Body of pancreas (tissue), 4 donors: ENCODE results near the gene AIMP2.

Source experiments
- CTCF ChIP-seq, 7 experiments: fragments of 450-650 bp in 4 of 7; fragments of 200-600 bp in 3 of 7; sonication (generic) in 3 of 7; IDR thresholded peaks; one replicate each; pipeline ENCODE4 v1.5.1; 2016 to 2019; ENCODE audit warnings: antibody characterized with exemption in 7 of 7
- POLR2A ChIP-seq, 3 donors: fragments of 450-650 bp; IDR thresholded peaks; one replicate each; pipeline ENCODE4 v1.6.1; 2016; ENCODE audit warnings: antibody characterized with exemption in 3 of 3, mild to moderate bottlenecking in 2 of 3

GRCh38 chr7:6007386-6007785 is 1.7 kb upstream of the AIMP2 start:
- no peak for TF ChIP-seq CTCF (IDR thresholded peaks at IDR 0.05)
- no peak for TF ChIP-seq POLR2A (IDR thresholded peaks at IDR 0.05)
